Measurements from ENCODE around the gene DLG3.
"Not testable (repeated sequence)": the region's sequence is repeated elsewhere in the genome, so short reads cannot be mapped to it uniquely, and the experiment has no call there.

Gene DLG3

GRCh38 chrX:70476934-70477733 lies 32.5 kb downstream of the DLG3 start:
- DNase-seq: no peak

- DNase-seq: no peak
Observed at GRCh38 chrX:70477734-70478075, 33.1 kb downstream of the DLG3 start.

- DNase-seq: no peak
Observed at GRCh38 chrX:70478526-70479245, 34.1 kb downstream of the DLG3 start.

- DNase-seq: no peak
Observed at GRCh38 chrX:70479247-70479921, 34.7 kb downstream of the DLG3 start.

GRCh38 chrX:70479922-70480659 lies 35.5 kb downstream of the DLG3 start:
- no peak for DNase-seq

- no peak for DNase-seq
Observed at GRCh38 chrX:70480660-70481018, 36.0 kb downstream of the DLG3 start.

- DNase-seq: no peak
Observed at GRCh38 chrX:70481471-70482270, 37.0 kb downstream of the DLG3 start.

GRCh38 chrX:70482300-70482699 lies 37.7 kb downstream of the DLG3 start:
- no peak for DNase-seq

- no peak for DNase-seq
Observed at GRCh38 chrX:70485466-70485865, 40.8 kb downstream of the DLG3 start.

- DNase-seq: no peak
Observed at GRCh38 chrX:70488856-70489255, 44.2 kb downstream of the DLG3 start.

- no peak for DNase-seq
Observed at GRCh38 chrX:70494441-70494840, 49.8 kb downstream of the DLG3 start.

- no peak for DNase-seq
Observed at GRCh38 chrX:70496491-70496890, 51.9 kb downstream of the DLG3 start.

- DNase-seq: no peak
Observed at GRCh38 chrX:70497026-70497425, 52.4 kb downstream of the DLG3 start.

GRCh38 chrX:70498129-70498528 lies 53.5 kb downstream of the DLG3 start:
- no peak for DNase-seq

GRCh38 chrX:70500826-70501225 lies 56.2 kb downstream of the DLG3 start:
- DNase-seq: no peak

- DNase-seq: no peak
Observed at GRCh38 chrX:70504772-70505450, 60.3 kb downstream of the DLG3 start.

GRCh38 chrX:70505451-70505841 lies 60.8 kb downstream of the DLG3 start:
- no peak for DNase-seq

- DNase-seq: no peak
Observed at GRCh38 chrX:70508296-70508911, 63.8 kb downstream of the DLG3 start.

- no peak for DNase-seq
Observed at GRCh38 chrX:70509078-70509477, 64.4 kb downstream of the DLG3 start.

- not testable (repeated sequence) for DNase-seq
Observed at GRCh38 chrX:70515270-70515669, 70.6 kb downstream of the DLG3 start.

GRCh38 chrX:70515692-70516091 lies 71.1 kb downstream of the DLG3 start:
- DNase-seq: not testable (repeated sequence)
